Effector CD4-positive, alpha-beta T cell (primary cell): ENCODE results near the gene MSLN.
"Not testable (repeated sequence)": the region's sequence is repeated elsewhere in the genome, so short reads cannot be mapped to it uniquely, and the experiment has no call there.

Experiments used
- DNase-seq: peaks from one replicate; pipeline ENCODE4 v3.0.0-alpha.2; 2020

Gene MSLN

GRCh38 chr16:761625-762513 is 1.3 kb downstream of the MSLN start:
- DNase-seq = no peak

GRCh38 chr16:762595-763268 is 2.2 kb downstream of the MSLN start:
- no peak for DNase-seq

- DNase-seq = no peak
Observed at GRCh38 chr16:763369-764183, 3.0 kb downstream of the MSLN start.

GRCh38 chr16:764184-764750 is 3.7 kb downstream of the MSLN start:
- no peak for DNase-seq

GRCh38 chr16:764848-765487 is 4.4 kb downstream of the MSLN start:
- DNase-seq = no peak

- no peak for DNase-seq
Observed at GRCh38 chr16:765488-765865, 4.9 kb downstream of the MSLN start.

- no peak for DNase-seq
Observed at GRCh38 chr16:766008-766819, 5.7 kb downstream of the MSLN start.

GRCh38 chr16:766820-767640 is 6.5 kb downstream of the MSLN start:
- no peak for DNase-seq

- DNase-seq = no peak
Observed at GRCh38 chr16:767743-768235, 7.3 kb downstream of the MSLN start.

- no peak for DNase-seq
Observed at GRCh38 chr16:768428-768827, 7.9 kb downstream of the MSLN start.

GRCh38 chr16:769184-769784 is 8.8 kb downstream of the MSLN start:
- no peak for DNase-seq

GRCh38 chr16:769934-770333 is 9.4 kb downstream of the MSLN start:
- DNase-seq = no peak

GRCh38 chr16:770411-770810 is 9.9 kb downstream of the MSLN start:
- no peak for DNase-seq

- no peak for DNase-seq
Observed at GRCh38 chr16:772959-773358, 12.4 kb downstream of the MSLN start.

- no peak for DNase-seq
Observed at GRCh38 chr16:774086-775001, 13.8 kb downstream of the MSLN start.

- no peak for DNase-seq
Observed at GRCh38 chr16:775236-775796, 14.8 kb downstream of the MSLN start.

GRCh38 chr16:776298-776697 is 15.8 kb downstream of the MSLN start:
- not testable (repeated sequence) for DNase-seq

GRCh38 chr16:776824-777223 is 16.3 kb downstream of the MSLN start:
- no peak for DNase-seq

GRCh38 chr16:777826-778225 is 17.3 kb downstream of the MSLN start:
- no peak for DNase-seq
